ENCODE results near the gene GLI3. TPM values are rescaled to one million over a fixed set of nuclear protein-coding genes. Genes with fewer than 3 reads are reported as not detected.

GLI3 gene
- total RNA-seq (10 to 100 TPM; 21.3 to 34.9 TPM), polyA plus RNA-seq (1 to 10 TPM in 1 of 2 donors, under 1 TPM in 1; 0.50 to 1.2 TPM)
- long read RNA-seq, donor 1, partial matches to known transcripts: 20 of 30 reads
- long read RNA-seq, donor 1, other reads (novel, unspliced or antisense): 10 of 30 reads
- long read RNA-seq, donor 2, partial matches to known transcripts: 6 of 31 reads
- long read RNA-seq, donor 2, other reads (novel, unspliced or antisense): 22 of 31 reads

- no peaks in the 10 kb centered on the region for H3K9me3 ChIP-seq (ENCODE audit: control insufficient read depth, low read length)
- intact Hi-C loops (cut with DNase I): loop anchor here in 1 of 2 donors (10.0 kb wide), 1 partner anchor 92 kb away; no protein-coding TSS in a partner anchor
- H3K27me3 ChIP-seq (ENCODE audit: control insufficient read depth in 1 of 2, insufficient read depth in 2 of 2, low read length in 1 of 2): no peaks in the 10 kb centered on the region
- peak within 1 kb of the TSS; percentile 68 to 91 for H3K27ac ChIP-seq (ENCODE audit: low read depth in 1 of 2, low read length in 2 of 2)
- no peaks in the 10 kb centered on the region for H3K4me1 ChIP-seq (ENCODE audit: control insufficient read depth in 1 of 2, insufficient read depth in 2 of 2, low read length in 2 of 2)
- DNase-seq: peak; percentile 90 to 94
- H3K4me3 ChIP-seq (ENCODE audit: low read length in 2 of 2): peak within 1 kb of the TSS; percentile 86 to 90
- 0 to 1% methylated on average over 64 to 92 of the region's 92 CpGs for WGBS, 2 donors
- no peaks in the 10 kb centered on the region for H3K36me3 ChIP-seq (ENCODE audit: control insufficient read depth in 1 of 2, insufficient read depth in 2 of 2, low read length in 1 of 2)
- peak; percentile 88 for ATAC-seq (ENCODE audit: low FRiP score)
Observed at GRCh38 chr7:42236976-42237810, at the start of gene GLI3. GLI3 (minus strand) TSS chr7:42237209; CDS start chr7:42223253, 13,956 bp downstream.

GRCh38 chr7:42285383-42285824, 48.4 kb upstream of the GLI3 start:
- no peak for ATAC-seq (ENCODE audit: low FRiP score)
- H3K4me1 ChIP-seq (ENCODE audit: control insufficient read depth in 1 of 2, insufficient read depth in 2 of 2, low read length in 2 of 2): no peaks in the 10 kb centered on the region

GRCh38 chr7:42283553-42283952, 46.5 kb upstream of the GLI3 start:
- Histone ChIP-seq H3K27ac (ENCODE audit: low read depth in 1 of 2, low read length in 2 of 2) (no peak overlapping the region), H3K27me3 (ENCODE audit: control insufficient read depth in 1 of 2, insufficient read depth in 2 of 2, low read length in 1 of 2) (no peaks in the 10 kb centered on the region), H3K36me3 (ENCODE audit: control insufficient read depth in 1 of 2, insufficient read depth in 2 of 2, low read length in 1 of 2) (no peaks in the 10 kb centered on the region), H3K9me3 (ENCODE audit: control insufficient read depth, low read length) (no peaks in the 10 kb centered on the region), H3K4me1 (ENCODE audit: control insufficient read depth in 1 of 2, insufficient read depth in 2 of 2, low read length in 2 of 2) (no peaks in the 10 kb centered on the region), H3K4me3 (ENCODE audit: low read length in 2 of 2) (no peak overlapping the region)
- 10 to 14% methylated on average over 2 of the region's 2 CpGs for WGBS, 2 donors
- intact Hi-C loops (cut with DNase I): no loop called here
- ATAC-seq (ENCODE audit: low FRiP score) (no peak), DNase-seq (no peak)

More at GRCh38 chr7:42285383-42285824, 48.4 kb upstream of the GLI3 start:
- no peak for DNase-seq
- H3K9me3 ChIP-seq (ENCODE audit: control insufficient read depth, low read length): no peaks in the 10 kb centered on the region
- no peaks in the 10 kb centered on the region for H3K36me3 ChIP-seq (ENCODE audit: control insufficient read depth in 1 of 2, insufficient read depth in 2 of 2, low read length in 1 of 2)
- no peak overlapping the region for H3K27ac ChIP-seq (ENCODE audit: low read depth in 1 of 2, low read length in 2 of 2)
- H3K27me3 ChIP-seq (ENCODE audit: control insufficient read depth in 1 of 2, insufficient read depth in 2 of 2, low read length in 1 of 2): no peaks in the 10 kb centered on the region
- intact Hi-C loops (cut with DNase I): no loop called here
- H3K4me3 ChIP-seq (ENCODE audit: low read length in 2 of 2): no peak overlapping the region

GRCh38 chr7:42278344-42278743, 41.3 kb upstream of the GLI3 start:
- Histone ChIP-seq H3K27me3 (ENCODE audit: control insufficient read depth in 1 of 2, insufficient read depth in 2 of 2, low read length in 1 of 2) (no peaks in the 10 kb centered on the region), H3K27ac (ENCODE audit: low read depth in 1 of 2, low read length in 2 of 2) (no peak overlapping the region), H3K9me3 (ENCODE audit: control insufficient read depth, low read length) (no peaks in the 10 kb centered on the region), H3K4me1 (ENCODE audit: control insufficient read depth in 1 of 2, insufficient read depth in 2 of 2, low read length in 2 of 2) (no peaks in the 10 kb centered on the region), H3K36me3 (ENCODE audit: control insufficient read depth in 1 of 2, insufficient read depth in 2 of 2, low read length in 1 of 2) (no peaks in the 10 kb centered on the region), H3K4me3 (ENCODE audit: low read length in 2 of 2) (no peak overlapping the region)
- ATAC-seq (ENCODE audit: low FRiP score) (no peak), DNase-seq (no peak)
- intact Hi-C loops (cut with DNase I): no loop called here
- WGBS, 2 donors: 87 to 89% methylated on average over 4 of the region's 4 CpGs

GRCh38 chr7:42274053-42274452, 37.0 kb upstream of the GLI3 start:
- ATAC-seq (ENCODE audit: low FRiP score): no peak
- Histone ChIP-seq H3K27ac (ENCODE audit: low read depth in 1 of 2, low read length in 2 of 2) (no peak overlapping the region), H3K4me3 (ENCODE audit: low read length in 2 of 2) (no peak overlapping the region), H3K4me1 (ENCODE audit: control insufficient read depth in 1 of 2, insufficient read depth in 2 of 2, low read length in 2 of 2) (no peaks in the 10 kb centered on the region), H3K27me3 (ENCODE audit: control insufficient read depth in 1 of 2, insufficient read depth in 2 of 2, low read length in 1 of 2) (no peaks in the 10 kb centered on the region), H3K36me3 (ENCODE audit: control insufficient read depth in 1 of 2, insufficient read depth in 2 of 2, low read length in 1 of 2) (no peaks in the 10 kb centered on the region), H3K9me3 (ENCODE audit: control insufficient read depth, low read length) (no peaks in the 10 kb centered on the region)
- intact Hi-C loops (cut with DNase I): no loop called here
- no peak for DNase-seq
- 85 to 95% methylated on average over 5 of the region's 5 CpGs for WGBS, 2 donors

GRCh38 chr7:42272793-42273665, 36.0 kb upstream of the GLI3 start:
- H3K36me3 ChIP-seq (ENCODE audit: control insufficient read depth in 1 of 2, insufficient read depth in 2 of 2, low read length in 1 of 2): no peaks in the 10 kb centered on the region
- no peaks in the 10 kb centered on the region for H3K9me3 ChIP-seq (ENCODE audit: control insufficient read depth, low read length)
- ATAC-seq (ENCODE audit: low FRiP score) (no peak), DNase-seq (no peak)
- H3K4me1 ChIP-seq (ENCODE audit: control insufficient read depth in 1 of 2, insufficient read depth in 2 of 2, low read length in 2 of 2): no peaks in the 10 kb centered on the region
- no peaks in the 10 kb centered on the region for H3K27me3 ChIP-seq (ENCODE audit: control insufficient read depth in 1 of 2, insufficient read depth in 2 of 2, low read length in 1 of 2)
- no peak overlapping the region for H3K27ac ChIP-seq (ENCODE audit: low read depth in 1 of 2, low read length in 2 of 2)
- 68 to 76% methylated on average over 3 of the region's 3 CpGs for WGBS, 2 donors
- no peak overlapping the region for H3K4me3 ChIP-seq (ENCODE audit: low read length in 2 of 2)
- intact Hi-C loops (cut with DNase I): no loop called here

- no peaks in the 10 kb centered on the region for H3K36me3 ChIP-seq (ENCODE audit: control insufficient read depth in 1 of 2, insufficient read depth in 2 of 2, low read length in 1 of 2)
- ATAC-seq (ENCODE audit: low FRiP score) (no peak), DNase-seq (no peak)
- no peak overlapping the region for H3K27ac ChIP-seq (ENCODE audit: low read depth in 1 of 2, low read length in 2 of 2)
- intact Hi-C loops (cut with DNase I): no loop called here
- H3K4me1 ChIP-seq (ENCODE audit: control insufficient read depth in 1 of 2, insufficient read depth in 2 of 2, low read length in 2 of 2): no peaks in the 10 kb centered on the region
- WGBS, 2 donors: 86 to 93% methylated on average over 4 of the region's 4 CpGs
- no peak overlapping the region for H3K4me3 ChIP-seq (ENCODE audit: low read length in 2 of 2)
- H3K27me3 ChIP-seq (ENCODE audit: control insufficient read depth in 1 of 2, insufficient read depth in 2 of 2, low read length in 1 of 2): no peaks in the 10 kb centered on the region
- no peaks in the 10 kb centered on the region for H3K9me3 ChIP-seq (ENCODE audit: control insufficient read depth, low read length)
Observed at GRCh38 chr7:42269161-42269560, 32.2 kb upstream of the GLI3 start.

GRCh38 chr7:42264702-42265101, 27.7 kb upstream of the GLI3 start:
- Histone ChIP-seq H3K36me3 (ENCODE audit: control insufficient read depth in 1 of 2, insufficient read depth in 2 of 2, low read length in 1 of 2) (no peaks in the 10 kb centered on the region), H3K27me3 (ENCODE audit: control insufficient read depth in 1 of 2, insufficient read depth in 2 of 2, low read length in 1 of 2) (no peaks in the 10 kb centered on the region), H3K4me1 (ENCODE audit: control insufficient read depth in 1 of 2, insufficient read depth in 2 of 2, low read length in 2 of 2) (no peaks in the 10 kb centered on the region), H3K4me3 (ENCODE audit: low read length in 2 of 2) (no peak overlapping the region), H3K27ac (ENCODE audit: low read depth in 1 of 2, low read length in 2 of 2) (no peak overlapping the region), H3K9me3 (ENCODE audit: control insufficient read depth, low read length) (no peaks in the 10 kb centered on the region)
- 95 to 96% methylated on average over 4 of the region's 4 CpGs for WGBS, 2 donors
- DNase-seq (no peak), ATAC-seq (ENCODE audit: low FRiP score) (no peak)
- intact Hi-C loops (cut with DNase I): no loop called here

Data from aorta (tissue), 5 donors.